ENCODE results near the gene CTIF. TPM values are rescaled to one million over a fixed set of nuclear protein-coding genes. Genes with fewer than 3 reads are reported as not detected.

CTIF gene
- total RNA-seq, 1 experiment from 2014 or later, result 95.8 TPM

GRCh38 chr18:48825101-48825745 is 286.4 kb downstream of the CTIF start:
- Mint-ChIP-seq H3K27me3 (ENCODE audit: insufficient read depth, unreplicated experiment) (no peaks in the 10 kb centered on the region), H3K9me3 (ENCODE audit: unreplicated experiment) (no peaks in the 10 kb centered on the region), H3K4me1 (ENCODE audit: insufficient read depth, unreplicated experiment) (peaks cover 8% of the 10 kb centered on the region), H3K27ac (ENCODE audit: low read depth, unreplicated experiment) (peak overlapping the region; percentile 59), H3K36me3 (ENCODE audit: insufficient read depth, unreplicated experiment) (peaks cover 39% of the 10 kb centered on the region), H3K4me3 (ENCODE audit: unreplicated experiment) (no peak overlapping the region)
- POLR2A ChIA-PET, result no interaction called here
- DNase-seq (ENCODE audit: unreplicated experiment), result no peak
- no peak for TF ChIP-seq CTCF (IDR thresholded peaks at IDR 0.05; ENCODE audit: unreplicated experiment)
- BruUV-seq (replicated peaks), result no TSS peak
- CTCF ChIA-PET, result interaction anchor here (0.6 kb wide), 1 partner anchor 557 kb away, joined by 4 read pairs; no protein-coding TSS in a partner anchor
- intact Hi-C loops (cut with micrococcal nuclease), result no loop called here

GRCh38 chr18:48826271-48826670 is 287.4 kb downstream of the CTIF start:
- intact Hi-C loops (cut with micrococcal nuclease), result no loop called here
- Mint-ChIP-seq H3K27ac (ENCODE audit: low read depth, unreplicated experiment) (peak overlapping the region; percentile 2), H3K36me3 (ENCODE audit: insufficient read depth, unreplicated experiment) (peaks cover 39% of the 10 kb centered on the region), H3K9me3 (ENCODE audit: unreplicated experiment) (no peaks in the 10 kb centered on the region), H3K4me3 (ENCODE audit: unreplicated experiment) (no peak overlapping the region), H3K4me1 (ENCODE audit: insufficient read depth, unreplicated experiment) (peaks cover 13% of the 10 kb centered on the region), H3K27me3 (ENCODE audit: insufficient read depth, unreplicated experiment) (no peaks in the 10 kb centered on the region)
- TF ChIP-seq CTCF (IDR thresholded peaks at IDR 0.05; ENCODE audit: unreplicated experiment), result no peak
- no peak for DNase-seq (ENCODE audit: unreplicated experiment)
- ChIA-PET CTCF (no interaction called here), POLR2A (no interaction called here)
- BruUV-seq (replicated peaks), result no TSS peak

GRCh38 chr18:48826806-48827205 is 288.0 kb downstream of the CTIF start:
- BruUV-seq (replicated peaks), result no TSS peak
- no peak for TF ChIP-seq CTCF (IDR thresholded peaks at IDR 0.05; ENCODE audit: unreplicated experiment)
- Mint-ChIP-seq H3K9me3 (ENCODE audit: unreplicated experiment) (no peaks in the 10 kb centered on the region), H3K4me3 (ENCODE audit: unreplicated experiment) (no peak overlapping the region), H3K4me1 (ENCODE audit: insufficient read depth, unreplicated experiment) (peaks cover 15% of the 10 kb centered on the region), H3K27ac (ENCODE audit: low read depth, unreplicated experiment) (peak overlapping the region; percentile 2), H3K36me3 (ENCODE audit: insufficient read depth, unreplicated experiment) (peaks cover 39% of the 10 kb centered on the region), H3K27me3 (ENCODE audit: insufficient read depth, unreplicated experiment) (no peaks in the 10 kb centered on the region)
- intact Hi-C loops (cut with micrococcal nuclease), result no loop called here
- CTCF ChIA-PET, result no interaction called here
- no peak for DNase-seq (ENCODE audit: unreplicated experiment)
- POLR2A ChIA-PET, result no interaction called here

GRCh38 chr18:48827291-48828193 is 288.7 kb downstream of the CTIF start:
- Mint-ChIP-seq H3K4me3 (ENCODE audit: unreplicated experiment) (no peak overlapping the region), H3K36me3 (ENCODE audit: insufficient read depth, unreplicated experiment) (peaks cover 38% of the 10 kb centered on the region), H3K9me3 (ENCODE audit: unreplicated experiment) (no peaks in the 10 kb centered on the region), H3K27ac (ENCODE audit: low read depth, unreplicated experiment) (no peak overlapping the region), H3K27me3 (ENCODE audit: insufficient read depth, unreplicated experiment) (no peaks in the 10 kb centered on the region), H3K4me1 (ENCODE audit: insufficient read depth, unreplicated experiment) (peaks cover 22% of the 10 kb centered on the region)
- intact Hi-C loops (cut with micrococcal nuclease), result no loop called here
- BruUV-seq (replicated peaks), result no TSS peak
- DNase-seq (ENCODE audit: unreplicated experiment), result no peak
- POLR2A ChIA-PET, result interaction anchor here (0.7 kb wide), 1 partner anchor 169 kb away, joined by 4 read pairs; no protein-coding TSS in a partner anchor
- no peak for TF ChIP-seq CTCF (IDR thresholded peaks at IDR 0.05; ENCODE audit: unreplicated experiment)
- CTCF ChIA-PET, result no interaction called here

All from MCF 10A (cell line).